HG02852 (cell line): ENCODE results near the gene GPR158.

Experiments
- ATAC-seq: cut with Tn5 transposase; IDR thresholded peaks from one replicate; pipeline ENCODE4 v1.9.1; 2021; ENCODE audit warnings: mild to moderate bottlenecking, moderate library complexity; ENCODE audit not compliant: unreplicated experiment

GPR158 gene

GRCh38 chr10:25564351-25564750, 389.6 kb downstream of the GPR158 start:
- no peak for ATAC-seq

- no peak for ATAC-seq
Measured at GRCh38 chr10:25565570-25565969, 390.8 kb downstream of the GPR158 start.

GRCh38 chr10:25573316-25573715, 398.5 kb downstream of the GPR158 start:
- no peak for ATAC-seq

DNA sequence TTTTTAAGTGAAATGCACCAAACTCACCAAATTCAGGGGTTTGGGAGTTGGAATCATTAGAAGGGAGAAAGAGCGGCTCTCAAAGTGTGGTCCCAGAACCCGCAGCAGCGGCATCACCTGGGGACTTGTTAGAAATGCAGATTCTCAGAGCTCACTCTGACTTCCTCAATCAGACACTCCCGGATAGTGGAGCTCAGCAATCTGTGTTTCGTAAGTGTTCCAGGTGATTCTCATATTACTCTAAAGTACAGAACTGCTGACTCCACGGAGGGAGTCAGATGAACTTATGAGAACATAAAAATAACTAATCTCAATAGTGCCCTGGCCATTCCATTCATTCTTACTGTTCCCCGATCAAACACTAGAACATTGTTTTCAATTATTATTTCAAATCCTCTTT, 400.5 kb downstream of the GPR158 start:
- ATAC-seq, result no peak

- no peak for ATAC-seq
Measured at GRCh38 chr10:25578061-25578460, 403.3 kb downstream of the GPR158 start.

GRCh38 chr10:25582961-25583360, 408.2 kb downstream of the GPR158 start:
- ATAC-seq, result no peak

GRCh38 chr10:25600651-25601050, 425.9 kb downstream of the GPR158 start:
- no peak for ATAC-seq

GRCh38 chr10:25604591-25604990, 429.8 kb downstream of the GPR158 start:
- no peak for ATAC-seq

DNA sequence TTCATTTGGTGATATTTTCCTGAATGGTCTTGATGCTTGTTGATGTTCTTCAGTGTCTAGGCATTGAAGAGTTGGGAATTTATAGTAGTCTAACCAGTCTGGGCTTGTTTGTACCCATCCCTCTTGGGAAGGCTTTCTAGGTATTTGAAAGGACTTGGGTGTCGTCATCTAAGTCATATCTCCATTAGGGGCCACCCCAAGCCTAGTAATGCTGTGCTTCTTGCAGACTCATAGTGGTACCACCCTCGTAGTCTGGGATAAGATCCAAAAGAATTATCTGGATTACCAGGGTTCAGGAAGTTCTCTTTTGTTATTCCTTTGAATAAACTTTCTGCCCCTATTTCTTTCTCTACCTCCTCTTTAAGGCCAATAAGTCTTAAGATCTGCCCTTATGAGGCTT, 439.9 kb downstream of the GPR158 start:
- no peak for ATAC-seq

- no peak for ATAC-seq
Measured at GRCh38 chr10:25615926-25616325, 441.1 kb downstream of the GPR158 start.

GRCh38 chr10:25616903-25617592, 442.2 kb downstream of the GPR158 start:
- ATAC-seq, result no peak

GRCh38 chr10:25627606-25628005, 452.8 kb downstream of the GPR158 start:
- no peak for ATAC-seq

- no peak for ATAC-seq
Measured at GRCh38 chr10:25629333-25629732, 454.5 kb downstream of the GPR158 start.

DNA sequence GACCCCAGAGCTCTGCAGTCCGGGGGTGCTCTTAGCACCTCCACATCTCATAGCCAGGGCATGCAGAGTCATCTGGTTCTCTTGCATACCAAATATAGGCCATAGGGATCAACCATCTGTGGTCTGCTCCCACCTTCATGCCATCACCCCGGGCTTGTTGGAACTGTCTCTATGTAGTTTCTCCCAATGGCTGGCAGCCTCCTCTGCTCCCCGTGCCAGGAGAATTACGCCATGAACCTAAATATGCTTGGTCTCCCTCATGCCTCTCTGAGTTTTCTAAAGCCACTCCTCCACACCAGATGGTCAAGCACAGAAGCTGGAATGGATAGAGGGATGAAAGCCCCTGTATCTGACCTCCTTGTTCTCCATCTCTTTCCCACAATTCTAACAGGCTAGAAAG, 456.7 kb downstream of the GPR158 start:
- no peak for ATAC-seq

- no peak for ATAC-seq
Measured at GRCh38 chr10:25632802-25633201, 458.0 kb downstream of the GPR158 start.

GRCh38 chr10:25633542-25633941, 458.7 kb downstream of the GPR158 start:
- no peak for ATAC-seq

- ATAC-seq, result no peak
Measured at GRCh38 chr10:25639646-25640045, 464.8 kb downstream of the GPR158 start.

- no peak for ATAC-seq
Measured at GRCh38 chr10:25641595-25641994, 466.8 kb downstream of the GPR158 start.

DNA sequence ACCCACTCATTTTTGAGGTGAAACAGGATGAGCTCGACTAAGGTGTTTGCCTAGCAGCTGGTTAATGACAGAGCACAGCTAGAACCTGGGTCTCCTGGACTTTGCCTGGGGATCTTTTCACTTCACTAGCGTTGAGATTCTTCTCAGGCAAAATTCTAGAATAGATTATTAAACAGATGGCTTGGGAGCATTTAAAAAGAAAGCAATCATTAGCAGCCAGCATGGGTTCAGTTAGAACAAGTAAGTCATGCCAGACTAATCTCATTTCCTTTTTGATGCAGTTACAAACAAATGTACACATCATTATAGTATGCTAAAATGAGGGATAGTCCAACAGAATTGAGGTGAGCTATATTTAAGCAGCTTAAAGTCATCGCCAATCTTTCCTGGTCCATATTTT, 467.9 kb downstream of the GPR158 start:
- ATAC-seq, result no peak

DNA sequence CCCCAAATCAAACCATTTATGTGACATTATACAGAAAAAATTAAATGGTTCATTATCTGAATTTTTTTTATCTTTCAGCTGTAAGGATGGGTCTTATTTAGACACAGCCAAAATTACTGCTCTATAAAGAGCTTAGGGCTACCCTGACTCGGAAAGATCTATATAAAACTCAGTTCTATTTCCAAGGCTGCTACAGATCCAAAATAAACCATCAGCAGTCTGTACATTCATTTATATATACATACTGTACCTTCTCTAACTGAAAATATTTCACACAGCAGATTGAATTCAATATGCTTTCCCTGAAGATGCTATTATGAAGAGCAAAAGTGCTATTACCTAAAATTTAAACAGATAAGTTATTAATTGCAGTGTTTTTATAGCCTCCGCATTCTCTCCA, 471.6 kb downstream of the GPR158 start:
- ATAC-seq, result no peak

GRCh38 chr10:25651534-25651933, 476.7 kb downstream of the GPR158 start:
- no peak for ATAC-seq
